CD4-positive, alpha-beta T cell (primary cell): ENCODE measurements around the gene CAB39L. TPM values are rescaled to one million over a fixed set of nuclear protein-coding genes. Genes with fewer than 3 reads are reported as not detected.

Experiments used
- ATAC-seq: fragments of 200-7000 bp; cut with Tn5 transposase; one replicate; pipeline ENCODE4 v1.10.0; 2022; ENCODE audit warnings: mild to moderate bottlenecking; ENCODE audit not compliant: poor library complexity
- CTCF ChIA-PET: fragments of 350-600 bp; sonication (Branson Sonifier 250); formaldehyde crosslinking; loops from one replicate; lab custom pipeline; 2021; ENCODE audit warnings: antibody characterized with exemption, inconsistent platforms; lab: Charles Lee
- POLR2A ChIA-PET: fragments of 350-600 bp; sonication (Branson Sonifier 250); formaldehyde crosslinking; loops from one replicate; lab custom pipeline; 2021; ENCODE audit warnings: antibody characterized with exemption, inconsistent platforms; lab: Charles Lee
- DNase-seq, 14 experiments: peaks; one replicate each; pipeline ENCODE4 v3.0.0-alpha.2; 2013 to 2020; ENCODE audit warnings: mixed read lengths in 2 of 14
- H3K27ac ChIP-seq, 2 donors: one replicate each; pipeline versions ENCODE4 v1.5.1 to v1.7.0; 2013; ENCODE audit warnings: low read length in 2 of 2, low read depth in 1 of 2, mild to moderate bottlenecking in 1 of 2
- H3K27me3 ChIP-seq, 2 experiments: 1 replicate in 1 of 2; 2 replicates in 1 of 2; pipeline versions ENCODE4 v1.6.1 to v1.7.0; 2013; ENCODE audit warnings: low read length in 2 of 2, control low read depth in 1 of 2, mild to moderate bottlenecking in 1 of 2, moderate library complexity in 1 of 2; ENCODE audit not compliant: insufficient read depth in 2 of 2, control insufficient read depth in 1 of 2
- H3K36me3 ChIP-seq: one replicate; pipeline ENCODE4 v1.6.1; 2013; ENCODE audit warnings: low read length, control low read depth; ENCODE audit not compliant: insufficient read depth
- H3K4me1 ChIP-seq: one replicate; pipeline ENCODE4 v1.6.1; 2013; ENCODE audit warnings: low read length, control low read depth; ENCODE audit not compliant: insufficient read depth
- H3K4me3 ChIP-seq: one replicate; pipeline ENCODE4 v1.5.1; 2013; ENCODE audit warnings: mild to moderate bottlenecking, low read length, moderate library complexity
- H3K9me3 ChIP-seq, 2 experiments: 1 replicate in 1 of 2; 2 replicates in 1 of 2; pipeline versions ENCODE4 v1.6.1 to v1.7.0; 2013; ENCODE audit warnings: low read length in 2 of 2, mild to moderate bottlenecking in 2 of 2, control low read depth in 1 of 2, moderate library complexity in 1 of 2; ENCODE audit not compliant: control insufficient read depth in 1 of 2, insufficient read depth in 1 of 2
- H3K27ac Mint-ChIP-seq: one replicate; pipeline ENCODE4 v1.8.0; 2020; ENCODE audit warnings: mixed read lengths
- H3K27me3 Mint-ChIP-seq: one replicate; pipeline ENCODE4 v1.8.0; 2021; ENCODE audit warnings: mixed read lengths
- H3K36me3 Mint-ChIP-seq: one replicate; pipeline ENCODE4 v1.8.0; 2021; ENCODE audit warnings: low read depth, mixed read lengths
- H3K4me1 Mint-ChIP-seq: one replicate; pipeline ENCODE4 v1.8.0; 2021; ENCODE audit warnings: low read depth, mixed read lengths
- H3K4me3 Mint-ChIP-seq: one replicate; pipeline ENCODE4 v1.8.0; 2020; ENCODE audit warnings: mild to moderate bottlenecking, mixed read lengths
- H3K9me3 Mint-ChIP-seq: one replicate; pipeline ENCODE4 v1.8.0; 2020; ENCODE audit warnings: mixed read lengths
- CTCF ChIP-seq: fragments of 200-600 bp; IDR thresholded peaks from one replicate; pipeline ENCODE4 v1.8.0; 2022; ENCODE audit warnings: antibody characterized with exemption, mild to moderate bottlenecking
- intact Hi-C, 2 experiments: fragments of 100-400 bp; cut with DNase I in 1 of 2; cut with micrococcal nuclease in 1 of 2; formaldehyde crosslinking; loops; one replicate each; pipeline versions ENCODE4 v1.15.1 to v1.9.0; 2023 to 2025; cut with DNase I, micrococcal nuclease
- total RNA-seq, 174 experiments: library from RNA in 2 of 174; stranded (reverse) in 2 of 174; gene quantifications; one replicate each; pipeline ENCODE4 v1.2.3 and lab custom pipeline; 2021 to 2026

CAB39L gene
- total RNA-seq, 2 experiments from 2014 or later, result 1.9 to 2.5 TPM

GRCh38 chr13:49441312-49441711 lies 2.6 kb downstream of the CAB39L start:
- Mint-ChIP-seq H3K4me3 (no peak overlapping the region), H3K27me3 (no peaks in the 10 kb centered on the region), H3K36me3 (peaks cover 17% of the 10 kb centered on the region), H3K27ac (no peak overlapping the region), H3K9me3 (no peaks in the 10 kb centered on the region), H3K4me1 (peaks cover 23% of the 10 kb centered on the region)
- POLR2A ChIA-PET, result no interaction called here
- Histone ChIP-seq H3K36me3 (no peaks in the 10 kb centered on the region), H3K9me3 (no peaks in the 10 kb centered on the region), H3K4me1 (peaks cover 17% of the 10 kb centered on the region), H3K4me3 (no peak overlapping the region), H3K27ac (no peak overlapping the region), H3K27me3 (no peaks in the 10 kb centered on the region)
- DNase-seq, result no peak
- no peak for TF ChIP-seq CTCF
- intact Hi-C loops, result loop anchor here (5.0 to 10.0 kb wide), 6 partner anchors 69 to 1439 kb away; partner anchors contain the start of genes EBPL (in 1 of the 2), FNDC3A (in 1 of the 2), KPNA3 (in 1 of the 2) and SUCLA2 (in 1 of the 2)
- no peak for ATAC-seq
- CTCF ChIA-PET, result no interaction called here

- Mint-ChIP-seq H3K4me1 (peaks cover 8% of the 10 kb centered on the region), H3K9me3 (no peaks in the 10 kb centered on the region), H3K36me3 (peaks cover 8% of the 10 kb centered on the region), H3K27me3 (no peaks in the 10 kb centered on the region), H3K27ac (no peak overlapping the region), H3K4me3 (no peak overlapping the region)
- Histone ChIP-seq H3K4me1 (peaks cover 9% of the 10 kb centered on the region), H3K9me3 (no peaks in the 10 kb centered on the region), H3K27ac (no peak overlapping the region), H3K27me3 (no peaks in the 10 kb centered on the region), H3K36me3 (no peaks in the 10 kb centered on the region), H3K4me3 (no peak overlapping the region)
- DNase-seq, result no peak
- no peak for TF ChIP-seq CTCF
- POLR2A ChIA-PET, result no interaction called here
- ATAC-seq, result no peak
- intact Hi-C loops, result loop anchor here (5.0 to 10.0 kb wide), 7 partner anchors 67 to 1437 kb away; partner anchors contain the start of genes EBPL (in 1 of the 2), FNDC3A (in 1 of the 2), KPNA3 (in 1 of the 2) and SUCLA2 (in 1 of the 2)
- CTCF ChIA-PET, result no interaction called here
Measured at GRCh38 chr13:49439609-49440008, 4.3 kb downstream of the CAB39L start.

GRCh38 chr13:49437705-49438104 lies 6.2 kb downstream of the CAB39L start:
- H3K36me3 Mint-ChIP-seq, result peaks cover 13% of the 10 kb centered on the region
- Histone ChIP-seq H3K27me3 (no peaks in the 10 kb centered on the region), H3K4me3 (no peak overlapping the region), H3K27ac (no peak overlapping the region), H3K36me3 (peaks cover 5% of the 10 kb centered on the region), H3K9me3 (no peaks in the 10 kb centered on the region), H3K4me1 (no peaks in the 10 kb centered on the region)
- no peaks in the 10 kb centered on the region for H3K4me1 Mint-ChIP-seq
- DNase-seq, result no peak
- no peak for ATAC-seq
- POLR2A ChIA-PET, result no interaction called here
- no peak overlapping the region for H3K4me3 Mint-ChIP-seq
- no peak for TF ChIP-seq CTCF
- CTCF ChIA-PET, result no interaction called here
- no peaks in the 10 kb centered on the region for H3K9me3 Mint-ChIP-seq
- H3K27me3 Mint-ChIP-seq, result no peaks in the 10 kb centered on the region
- intact Hi-C loops, result loop anchor here in 1 of 2 experiments (5.0 kb wide), 1 partner anchor 135 kb away; no protein-coding TSS in a partner anchor
- H3K27ac Mint-ChIP-seq, result no peak overlapping the region
